Measurements from ENCODE around the gene IGLL1. TPM values are rescaled to one million over a fixed set of nuclear protein-coding genes. Genes with fewer than 3 reads are reported as not detected.

IGLL1 gene
- total and polyA plus RNA-seq, 2 donors (not counting 1 experiment from before 2014, with no cell fraction given): not detected

GRCh38 chr22:23557467-23557866, 22.6 kb downstream of the IGLL1 start:
- Histone ChIP-seq H2AFZ (ENCODE audit: insufficient read depth, low read depth, low read length, poor library complexity, severe bottlenecking) (no peak overlapping the region), H3K27ac (ENCODE audit: low read length in 2 of 2) (no peak overlapping the region), H3K4me2 (replicated peaks; ENCODE audit: low read depth, low read length, poor library complexity, severe bottlenecking) (no peak overlapping the region), H3K27me3 (replicated peaks in 1 of 4; ENCODE audit: control extremely low read depth in 1 of 4, control insufficient read depth in 3 of 4, insufficient read depth in 4 of 4, low read length in 3 of 4) (peaks cover 0 to 8% (median 1%) of the 10 kb centered on the region in 4 experiments), H3K9me3 (ENCODE audit: control extremely low read depth in 1 of 3, control insufficient read depth in 2 of 3, insufficient read depth in 1 of 3, low read length in 2 of 3) (no peaks in the 10 kb centered on the region), H3K79me2 (ENCODE audit: control insufficient read depth, insufficient read depth, low read length) (no peaks in the 10 kb centered on the region), H3K4me3 (ENCODE audit: control extremely low read depth in 1 of 5, extremely low read depth in 1 of 5, insufficient read depth in 1 of 5, low read depth in 2 of 5, low read length in 4 of 5) (no peak overlapping the region), H4K20me1 (ENCODE audit: control insufficient read depth, insufficient read depth, low read length, poor library complexity, severe bottlenecking) (no peaks in the 10 kb centered on the region), H3K4me1 (ENCODE audit: control insufficient read depth in 2 of 2, insufficient read depth in 2 of 2, low read length in 2 of 2) (no peaks in the 10 kb centered on the region), H3K36me3 (replicated peaks in 1 of 2; ENCODE audit: control extremely low read depth in 1 of 2, control insufficient read depth in 1 of 2, extremely low read depth in 1 of 2, insufficient read depth in 2 of 2, low read length in 1 of 2) (no peaks in the 10 kb centered on the region), H3K9ac (ENCODE audit: low read length) (no peak overlapping the region)
- Mint-ChIP-seq H3K4me1 (no peaks in the 10 kb centered on the region), H3K4me3 (no peak overlapping the region), H3K27ac (no peak overlapping the region), H3K9me3 (ENCODE audit: insufficient read depth) (no peaks in the 10 kb centered on the region), H3K27me3 (peaks cover 15% of the 10 kb centered on the region)
- DNase-seq (no peak), ATAC-seq (ENCODE audit: low read depth) (no peak)
- ChIA-PET CTCF (interaction anchor here (0.6 to 2.0 kb wide), 2 partner anchors 34 to 260 kb away, joined by 3 to 6 read pairs; no protein-coding TSS in a partner anchor), POLR2A (no interaction called here)
- TF ChIP-seq EZH2 (IDR thresholded peaks at IDR 0.05; ENCODE audit: borderline replicate concordance, insufficient read depth, low read depth, low read length, poor library complexity, severe bottlenecking) (no peak), CTCF (IDR thresholded peaks at IDR 0.05) (no peak)
- intact Hi-C loops (cut with micrococcal nuclease): no loop called here
- 94% methylated on average over 2 of the region's 4 CpGs for WGBS (ENCODE audit: insufficient coverage)

- ChIA-PET POLR2A (no interaction called here), CTCF (interaction anchor here (2.0 kb wide), 1 partner anchor 34 kb away, joined by 6 read pairs; no protein-coding TSS in a partner anchor)
- Histone ChIP-seq H3K27ac (ENCODE audit: low read length in 2 of 2) (no peak overlapping the region), H3K9me3 (ENCODE audit: control extremely low read depth in 1 of 3, control insufficient read depth in 2 of 3, insufficient read depth in 1 of 3, low read length in 2 of 3) (no peaks in the 10 kb centered on the region), H4K20me1 (ENCODE audit: control insufficient read depth, insufficient read depth, low read length, poor library complexity, severe bottlenecking) (no peaks in the 10 kb centered on the region), H3K36me3 (replicated peaks in 1 of 2; ENCODE audit: control extremely low read depth in 1 of 2, control insufficient read depth in 1 of 2, extremely low read depth in 1 of 2, insufficient read depth in 2 of 2, low read length in 1 of 2) (no peaks in the 10 kb centered on the region), H3K79me2 (ENCODE audit: control insufficient read depth, insufficient read depth, low read length) (no peaks in the 10 kb centered on the region), H3K4me1 (ENCODE audit: control insufficient read depth in 2 of 2, insufficient read depth in 2 of 2, low read length in 2 of 2) (no peaks in the 10 kb centered on the region), H3K9ac (ENCODE audit: low read length) (no peak overlapping the region), H3K4me2 (replicated peaks; ENCODE audit: low read depth, low read length, poor library complexity, severe bottlenecking) (no peak overlapping the region), H3K4me3 (ENCODE audit: control extremely low read depth in 1 of 5, extremely low read depth in 1 of 5, insufficient read depth in 1 of 5, low read depth in 2 of 5, low read length in 4 of 5) (no peak overlapping the region), H2AFZ (ENCODE audit: insufficient read depth, low read depth, low read length, poor library complexity, severe bottlenecking) (no peak overlapping the region), H3K27me3 (replicated peaks in 1 of 4; ENCODE audit: control extremely low read depth in 1 of 4, control insufficient read depth in 3 of 4, insufficient read depth in 4 of 4, low read length in 3 of 4) (peaks cover 0 to 8% (median 1%) of the 10 kb centered on the region in 4 experiments)
- Mint-ChIP-seq H3K4me1 (no peaks in the 10 kb centered on the region), H3K27me3 (peaks cover 15% of the 10 kb centered on the region), H3K27ac (no peak overlapping the region), H3K9me3 (ENCODE audit: insufficient read depth) (no peaks in the 10 kb centered on the region), H3K4me3 (no peak overlapping the region)
- TF ChIP-seq EZH2 (IDR thresholded peaks at IDR 0.05; ENCODE audit: borderline replicate concordance, insufficient read depth, low read depth, low read length, poor library complexity, severe bottlenecking) (no peak), CTCF (IDR thresholded peaks at IDR 0.05) (no peak)
- intact Hi-C loops (cut with micrococcal nuclease): no loop called here
- 91% methylated on average over 3 of the region's 7 CpGs for WGBS (ENCODE audit: insufficient coverage)
- DNase-seq (no peak), ATAC-seq (ENCODE audit: low read depth) (no peak)
These were observed 23.1 kb downstream of the IGLL1 start for GRCh38 chr22:23557036-23557435.

Measured in B cell (primary cell).